ENCODE results near the gene BAZ1B. TPM values are rescaled to one million over a fixed set of nuclear protein-coding genes. Genes with fewer than 3 reads are reported as not detected.

Gene BAZ1B
- total and polyA plus RNA-seq, 9 donors: 33.4 to 89.7 (median 58.7) TPM

GRCh38 chr7:73560109-73560835 lies 38.2 kb upstream of the BAZ1B start:
- H3K4me3 ChIP-seq: no peak overlapping the region
- DNase-seq: peak in 1 of 5 donors; percentile 38
- WGBS, 3 donors: 32 to 39% (median 32%) methylated on average over 11 of the region's 11 CpGs
- no peaks in the 10 kb centered on the region for H3K9me3 ChIP-seq
- intact Hi-C loops (cut with DNase I): no loop called here
- peaks cover 6% of the 10 kb centered on the region for H3K4me1 ChIP-seq (ENCODE audit: insufficient read depth)
- no peaks in the 10 kb centered on the region for H3K36me3 ChIP-seq
- H3K27ac ChIP-seq: no peak overlapping the region
- no peaks in the 10 kb centered on the region for H3K27me3 ChIP-seq
- no peak for TF ChIP-seq POLR2A (IDR thresholded peaks at IDR 0.05)
- no peak for TF ChIP-seq CTCF (IDR thresholded peaks at IDR 0.05)
- no peak for TF ChIP-seq EP300 (IDR thresholded peaks at IDR 0.05)

DNA sequence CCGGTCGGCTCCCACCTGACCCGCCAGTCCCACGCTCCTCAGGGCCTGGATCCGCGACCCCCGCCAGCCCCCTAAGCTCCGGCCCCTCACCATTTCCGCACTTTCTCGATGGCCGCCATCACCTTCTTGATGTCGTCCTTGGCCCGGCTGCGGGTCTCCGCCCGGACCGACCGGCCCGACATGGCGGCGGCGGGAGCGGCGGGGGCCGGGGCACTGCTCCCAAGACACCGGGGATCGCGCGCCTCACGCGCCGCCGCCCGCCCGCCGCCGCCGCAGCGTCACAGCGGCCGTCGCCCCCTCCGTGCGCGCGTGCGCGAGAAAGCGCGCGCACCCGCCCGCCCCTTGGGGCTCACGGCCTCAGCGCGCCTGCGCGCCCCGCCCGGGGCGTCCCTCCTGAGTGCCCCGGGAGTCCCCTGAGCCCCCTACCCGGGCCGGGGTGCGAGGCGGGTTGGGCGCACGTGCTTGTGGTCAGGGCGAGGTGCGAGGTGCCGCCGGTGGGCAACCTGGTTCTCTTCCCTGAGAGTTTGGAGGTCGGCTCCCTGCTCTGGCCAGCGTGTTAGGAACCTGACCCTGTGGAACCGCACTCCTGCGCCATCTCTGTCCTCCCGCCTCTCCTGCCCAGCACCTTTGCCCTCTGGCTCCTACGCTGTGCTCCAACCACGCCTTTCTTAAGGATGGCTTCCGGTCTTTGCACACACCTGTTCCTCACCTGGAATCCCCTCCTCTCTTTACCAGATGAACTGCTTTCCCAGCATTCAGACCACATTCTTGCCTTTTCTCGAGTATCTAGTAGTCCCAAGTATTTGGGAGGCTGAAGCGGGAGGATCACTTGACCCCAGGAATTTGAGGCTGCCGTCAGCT lies 35.5 kb upstream of the BAZ1B start, which contains the start of gene BCL7B:
Gene BCL7B, minus strand, starts transcription at position 294 of the 861 bp plus-strand sequence. Its CDS starts 112 bp downstream, at position 182.
- H3K36me3 ChIP-seq: no peaks in the 10 kb centered on the region
- 3 to 9% (median 4%) methylated on average over 40 to 83 of the region's 83 CpGs for WGBS, 3 donors
- no peak for TF ChIP-seq EP300 (IDR thresholded peaks at IDR 0.05)
- TF ChIP-seq CTCF (IDR thresholded peaks at IDR 0.05): peak in 1 of 3 donors; percentile 0
- TF ChIP-seq POLR2A (IDR thresholded peaks at IDR 0.05): peak; percentile 72
- DNase-seq: peak; percentile 66 to 86 (median 77)
- peaks cover 6% of the 10 kb centered on the region for H3K4me1 ChIP-seq (ENCODE audit: insufficient read depth)
- no peaks in the 10 kb centered on the region for H3K27me3 ChIP-seq
- peak within 1 kb of the TSS; percentile 84 to 97 for H3K27ac ChIP-seq
- no peaks in the 10 kb centered on the region for H3K9me3 ChIP-seq
- H3K4me3 ChIP-seq: peak within 1 kb of the TSS; percentile 95
- intact Hi-C loops (cut with DNase I): no loop called here

DNA sequence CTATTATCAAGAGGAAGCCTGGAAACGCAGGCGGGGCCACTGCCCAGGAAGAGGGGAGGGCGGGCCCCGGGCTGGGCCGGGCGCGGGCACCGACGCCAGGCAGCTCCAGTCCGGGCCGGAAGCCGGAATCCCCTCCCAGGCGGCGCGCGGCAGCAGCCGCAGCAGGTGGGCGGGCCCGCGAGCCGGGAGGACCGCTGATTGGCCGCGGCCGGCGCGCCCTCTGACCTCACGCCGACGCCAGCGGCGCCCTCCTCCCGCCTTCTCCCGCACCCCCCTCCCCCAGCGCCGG lies 35.0 kb upstream of the BAZ1B start:
- H3K9me3 ChIP-seq: no peaks in the 10 kb centered on the region
- H3K36me3 ChIP-seq: no peaks in the 10 kb centered on the region
- peak overlapping the region; percentile 95 for H3K4me3 ChIP-seq
- H3K4me1 ChIP-seq (ENCODE audit: insufficient read depth): peaks cover 6% of the 10 kb centered on the region
- H3K27ac ChIP-seq: peak overlapping the region; percentile 84 to 97
- intact Hi-C loops (cut with DNase I): no loop called here
- WGBS, 3 donors: 1% methylated on average over 32 to 36 of the region's 36 CpGs
- peak; percentile 90 to 95 (median 92) for DNase-seq
- no peak for TF ChIP-seq EP300 (IDR thresholded peaks at IDR 0.05)
- TF ChIP-seq POLR2A (IDR thresholded peaks at IDR 0.05): no peak
- TF ChIP-seq CTCF (IDR thresholded peaks at IDR 0.05): no peak
- no peaks in the 10 kb centered on the region for H3K27me3 ChIP-seq

DNA sequence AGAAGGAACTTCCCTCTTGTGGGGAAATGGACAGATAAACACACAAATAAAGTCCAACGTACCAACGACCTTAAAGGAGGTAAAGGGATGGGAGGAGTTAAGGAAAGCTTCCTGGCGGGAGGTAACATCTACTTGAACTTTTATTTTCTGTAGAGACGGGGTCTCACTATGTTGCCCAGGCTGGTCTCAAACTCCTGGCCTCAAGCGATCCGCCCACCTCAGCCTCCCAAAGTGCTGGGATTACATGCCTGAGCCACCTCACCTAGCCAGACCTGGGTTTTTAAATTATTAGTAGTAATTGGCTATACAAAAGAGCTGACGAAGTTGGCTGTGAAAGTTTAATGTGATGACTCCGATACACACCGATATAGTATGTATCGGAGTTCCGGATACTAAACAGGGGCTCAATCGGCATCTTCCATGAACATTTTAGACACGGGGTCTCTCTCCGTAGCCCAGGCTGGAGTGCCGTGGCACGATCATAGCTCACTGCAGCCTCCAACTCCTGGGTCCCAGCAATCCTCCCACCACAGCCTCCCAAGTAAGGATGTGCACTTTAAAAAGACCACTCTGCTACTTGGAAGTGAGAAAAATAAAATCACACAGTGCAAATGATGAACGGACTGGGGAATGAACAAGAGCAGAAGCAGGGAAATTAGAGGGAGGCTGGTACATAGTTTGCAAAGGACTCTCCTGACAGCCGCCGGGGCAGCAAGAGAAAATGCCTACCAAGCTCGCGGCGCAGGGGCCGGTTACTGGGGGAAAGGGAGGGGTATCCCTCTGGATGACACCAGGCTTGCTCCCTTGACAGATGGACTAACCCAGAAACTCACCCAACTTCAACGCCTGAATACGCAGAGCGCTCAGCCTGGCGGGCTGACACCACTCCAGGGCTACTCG lies 34.4 kb upstream of the BAZ1B start:
- Histone ChIP-seq H3K27me3 (no peaks in the 10 kb centered on the region), H3K36me3 (no peaks in the 10 kb centered on the region), H3K27ac (peak overlapping the region; percentile 84 to 97), H3K4me3 (peak overlapping the region; percentile 95), H3K4me1 (ENCODE audit: insufficient read depth) (peaks cover 6% of the 10 kb centered on the region), H3K9me3 (no peaks in the 10 kb centered on the region)
- intact Hi-C loops (cut with DNase I): no loop called here
- TF ChIP-seq EP300 (IDR thresholded peaks at IDR 0.05) (no peak), CTCF (IDR thresholded peaks at IDR 0.05) (no peak), POLR2A (IDR thresholded peaks at IDR 0.05) (no peak)
- DNase-seq: no peak
- 13 to 19% (median 15%) methylated on average over 28 of the region's 28 CpGs for WGBS, 3 donors

Data from ovary (tissue), 9 donors.